H1 (cell line): Measurements from ENCODE around the gene HIVEP3. TPM values are rescaled to one million over a fixed set of nuclear protein-coding genes. Genes with fewer than 3 reads are reported as not detected.

Experiments used
- CTCF ChIA-PET: fragments of 300-600 bp; sonication (Branson Sonifier 250); formaldehyde crosslinking; loops from one replicate; lab custom pipeline; 2021; ENCODE audit not compliant: partially characterized antibody; lab: Charles Lee
- POLR2A ChIA-PET: fragments of 300-600 bp; sonication (Branson Sonifier 250); formaldehyde crosslinking; loops from one replicate; lab custom pipeline; 2021; ENCODE audit warnings: inconsistent platforms; ENCODE audit not compliant: partially characterized antibody; lab: Charles Lee
- DNase-seq, 2 experiments: peaks; one replicate each; pipeline versions ENCODE4 v3.0.0 to v3.0.0-alpha.2; 2010 to 2022; ENCODE audit warnings: low spot score in 2 of 2, low read depth in 1 of 2, mixed read lengths in 1 of 2
- FAIRE-seq: peaks from 2 replicates; lab custom pipeline; 2011; peaks lifted over from hg19 to GRCh38; lab: Jason Lieb, UNC
- H2AFZ ChIP-seq: 2 replicates; pipeline ENCODE4 v1.8.1; 2012; ENCODE audit warnings: low read length, inconsistent platforms
- H2AK5ac ChIP-seq: 2 replicates; pipeline ENCODE4 v1.6.1; 2013; ENCODE audit warnings: low read depth, low read length
- H2BK120ac ChIP-seq: replicated peaks from 2 replicates; pipeline ENCODE3; 2013; ENCODE audit warnings: low read depth, low read length, inconsistent platforms
- H2BK12ac ChIP-seq: 2 replicates; pipeline ENCODE4 v1.6.1; 2013; ENCODE audit warnings: low read depth, low read length
- H2BK15ac ChIP-seq: 2 replicates; pipeline ENCODE4 v1.6.1; 2013; ENCODE audit warnings: low read length
- H2BK20ac ChIP-seq: 2 replicates; pipeline ENCODE4 v1.6.1; 2013; ENCODE audit warnings: low read length
- H2BK5ac ChIP-seq: 2 replicates; pipeline ENCODE4 v1.6.1; 2013; ENCODE audit warnings: low read depth, low read length
- H3K14ac ChIP-seq: 2 replicates; pipeline ENCODE4 v1.6.1; 2013; ENCODE audit warnings: inconsistent platforms; ENCODE audit not compliant: insufficient read length
- H3K18ac ChIP-seq: 2 replicates; pipeline ENCODE4 v1.6.1; 2013; ENCODE audit warnings: low read length; ENCODE audit errors: extremely low read depth
- H3K23ac ChIP-seq: 2 replicates; pipeline ENCODE4 v1.6.1; 2013; ENCODE audit warnings: inconsistent platforms; ENCODE audit not compliant: insufficient read length
- H3K23me2 ChIP-seq: 2 replicates; pipeline ENCODE4 v1.6.1; 2013; ENCODE audit warnings: low read depth, low read length
- H3K27ac ChIP-seq: 2 replicates; pipeline ENCODE4 v1.6.1; 2011; ENCODE audit warnings: low read depth, low read length, inconsistent platforms
- H3K27me3 ChIP-seq, 4 experiments: replicated peaks in 1 of 4; 1 replicate in 1 of 4; 2 replicates in 3 of 4; pipeline versions ENCODE4 v1.6.1 to v1.8.1; 2011 to 2013; ENCODE audit warnings: low read length in 3 of 4, mild to moderate bottlenecking in 3 of 4, inconsistent platforms in 2 of 4, mixed read lengths in 2 of 4, moderate library complexity in 1 of 4; ENCODE audit not compliant: control insufficient read depth in 3 of 4, insufficient read depth in 3 of 4; ENCODE audit errors: extremely low read depth in 1 of 4
- H3K36me3 ChIP-seq, 4 experiments: 2 replicates each; pipeline versions ENCODE4 v1.6.1 to v1.8.1; 2011 to 2013; ENCODE audit warnings: mild to moderate bottlenecking in 4 of 4, low read length in 3 of 4, moderate library complexity in 2 of 4, control low read depth in 1 of 4, inconsistent platforms in 1 of 4; ENCODE audit not compliant: insufficient read depth in 4 of 4, control insufficient read depth in 2 of 4
- H3K4ac ChIP-seq: replicated peaks from 2 replicates; pipeline ENCODE3; 2013; ENCODE audit warnings: low read length, low read depth, mixed read lengths, inconsistent platforms; ENCODE audit not compliant: insufficient read length
- H3K4me1 ChIP-seq, 4 experiments: replicated peaks in 1 of 4; 1 replicate in 1 of 4; 2 replicates in 3 of 4; pipeline versions ENCODE4 v1.6.1 to v1.8.1; 2011 to 2013; ENCODE audit warnings: low read length in 3 of 4, inconsistent platforms in 2 of 4, mixed read lengths in 1 of 4; ENCODE audit not compliant: insufficient read depth in 4 of 4, control insufficient read depth in 3 of 4
- H3K4me2 ChIP-seq, 2 experiments: 2 replicates each; pipeline versions ENCODE4 v1.6.1 to v1.8.1; 2011 to 2013; ENCODE audit warnings: low read depth in 2 of 2, low read length in 2 of 2, control low read depth in 1 of 2, inconsistent platforms in 1 of 2, mild to moderate bottlenecking in 1 of 2; ENCODE audit not compliant: insufficient read depth in 1 of 2
- H3K4me3 ChIP-seq, 4 experiments: fragments of 200-600, 300-600 bp in 1 of 4; sonication (generic), shearing (Covaris generic), sonication (Bioruptor Twin) in 1 of 4; 2 replicates each; pipeline versions ENCODE4 v1.5.1 to v1.8.1; 2011 to 2016; ENCODE audit warnings: low read length in 4 of 4, low read depth in 3 of 4, control low read depth in 2 of 4, inconsistent platforms in 2 of 4, mild to moderate bottlenecking in 2 of 4, mixed read lengths in 1 of 4, moderate library complexity in 1 of 4; ENCODE audit not compliant: insufficient read depth in 2 of 4; ENCODE audit errors: extremely low read depth in 1 of 4
- H3K56ac ChIP-seq: replicated peaks from 2 replicates; pipeline ENCODE3; 2013; ENCODE audit warnings: low read depth, mild to moderate bottlenecking, mixed read lengths, low read length, inconsistent platforms; ENCODE audit not compliant: insufficient read length
- H3K79me1 ChIP-seq: 2 replicates; pipeline ENCODE4 v1.6.1; 2013; ENCODE audit warnings: low read depth, low read length, control low read depth
- H3K79me2 ChIP-seq, 2 experiments: 2 replicates each; pipeline versions ENCODE4 v1.6.1 to v1.8.1; 2012 to 2013; ENCODE audit warnings: low read length in 2 of 2, mild to moderate bottlenecking in 2 of 2, inconsistent platforms in 1 of 2; ENCODE audit not compliant: insufficient read depth in 2 of 2, control insufficient read depth in 1 of 2
- H3K9ac ChIP-seq, 4 experiments: replicated peaks in 1 of 4; 1 replicate in 1 of 4; 2 replicates in 3 of 4; pipeline versions ENCODE4 v1.6.1 to v1.8.1; 2011 to 2013; ENCODE audit warnings: low read depth in 3 of 4, low read length in 3 of 4, control low read depth in 2 of 4, mild to moderate bottlenecking in 2 of 4, moderate library complexity in 2 of 4, inconsistent platforms in 1 of 4; ENCODE audit errors: extremely low read depth in 1 of 4
- H3K9me3 ChIP-seq, 2 experiments: 2 replicates each; pipeline versions ENCODE4 v1.6.1 to v1.8.1; 2012 to 2013; ENCODE audit warnings: mild to moderate bottlenecking in 2 of 2, moderate library complexity in 2 of 2, control low read depth in 1 of 2, inconsistent platforms in 1 of 2, low read depth in 1 of 2, low read length in 1 of 2, mixed read lengths in 1 of 2; ENCODE audit not compliant: insufficient read depth in 2 of 2
- H4K20me1 ChIP-seq, 2 experiments: replicated peaks in 1 of 2; 2 replicates each; pipeline versions ENCODE3 to v1.8.1; 2011 to 2013; ENCODE audit warnings: inconsistent platforms in 2 of 2, low read length in 2 of 2, mild to moderate bottlenecking in 1 of 2; ENCODE audit not compliant: insufficient read depth in 2 of 2, control insufficient read depth in 1 of 2
- H4K5ac ChIP-seq: 2 replicates; pipeline ENCODE4 v1.6.1; 2013; ENCODE audit warnings: low read length, low read depth, mixed read lengths, inconsistent platforms; ENCODE audit not compliant: insufficient read length
- H4K8ac ChIP-seq: 2 replicates; pipeline ENCODE4 v1.8.0; 2013; ENCODE audit warnings: mild to moderate bottlenecking, moderate library complexity, low read length, inconsistent platforms; ENCODE audit not compliant: insufficient read depth; ENCODE audit errors: extremely low read depth
- H4K91ac ChIP-seq: replicated peaks from 2 replicates; pipeline ENCODE3; 2013; ENCODE audit warnings: low read length, mixed read lengths, inconsistent platforms; ENCODE audit not compliant: insufficient read length
- CREB1 ChIP-seq: IDR thresholded peaks from 2 replicates; pipeline ENCODE4 v1.6.1; 2012; ENCODE audit warnings: inconsistent platforms
- GABPA ChIP-seq: IDR thresholded peaks from 2 replicates; pipeline ENCODE4 v1.6.1; 2011; ENCODE audit warnings: mild to moderate bottlenecking, low read length, moderate library complexity, borderline replicate concordance; ENCODE audit not compliant: insufficient read depth
- GTF2F1 ChIP-seq: IDR thresholded peaks from 2 replicates; pipeline ENCODE4 v1.6.1; 2012; ENCODE audit warnings: low read depth, low read length, improper control_type of control experiment, borderline replicate concordance
- HDAC6 ChIP-seq: IDR thresholded peaks from one replicate; pipeline ENCODE4 v1.7.1; 2012; ENCODE audit warnings: low read depth, mild to moderate bottlenecking, inconsistent platforms, low read length, moderate library complexity
- KDM1A ChIP-seq: fragments of 200-600, 300-600 bp; sonication (generic); IDR thresholded peaks from 2 replicates; pipeline ENCODE4 v1.7.1; 2016; ENCODE audit warnings: mild to moderate bottlenecking, low read length, borderline replicate concordance
- KDM4A ChIP-seq: IDR thresholded peaks from one replicate; pipeline ENCODE4 v1.7.1; 2012; ENCODE audit warnings: low read depth, mild to moderate bottlenecking, moderate library complexity, low read length, inconsistent platforms; ENCODE audit not compliant: severe bottlenecking
- KDM5A ChIP-seq: fragments of 200-600 bp; IDR thresholded peaks from 2 replicates; pipeline ENCODE4 v1.7.1; 2012; ENCODE audit warnings: mild to moderate bottlenecking, low read length, inconsistent platforms, mixed read lengths
- MAX ChIP-seq: IDR thresholded peaks from 2 replicates; pipeline ENCODE4 v1.6.1; 2012; ENCODE audit warnings: inconsistent platforms
- POU5F1 ChIP-seq: IDR thresholded peaks from 2 replicates; pipeline ENCODE4 v1.6.1; 2011; ENCODE audit warnings: low read depth, mild to moderate bottlenecking, low read length, moderate library complexity
- RAD21 ChIP-seq, 2 experiments: IDR thresholded peaks in 1 of 2; conservative IDR thresholded peaks in 1 of 2; 2 replicates each; pipeline ENCODE4 v1.6.1; 2011; ENCODE audit warnings: low read depth in 2 of 2, low read length in 2 of 2, improper control_type of control experiment in 1 of 2, inconsistent platforms in 1 of 2, mild to moderate bottlenecking in 1 of 2, moderate library complexity in 1 of 2
- RXRA ChIP-seq: IDR thresholded peaks from 2 replicates; pipeline ENCODE4 v1.6.1; 2011; ENCODE audit warnings: low read depth, mild to moderate bottlenecking, low read length, moderate library complexity; ENCODE audit not compliant: insufficient read depth
- SIRT6 ChIP-seq: IDR thresholded peaks from one replicate; pipeline ENCODE4 v1.7.1; 2012; ENCODE audit warnings: low read length, inconsistent platforms
- USF2 ChIP-seq: IDR thresholded peaks from 2 replicates; pipeline ENCODE4 v1.6.1; 2011; ENCODE audit warnings: low read length, improper control_type of control experiment
- WGBS, 2 experiments: shearing (Covaris generic) in 1 of 2; methylation state at CpG; one replicate each; pipeline versions ENCODE4 v1.1.6 to v1.1.7; 2013 to 2015; ENCODE audit warnings: low lambda C conversion rate in 2 of 2, mixed read lengths in 2 of 2, inconsistent platforms in 1 of 2, low coverage in 1 of 2, missing lambda C conversion rate in 1 of 2; ENCODE audit not compliant: insufficient replicate concordance in 2 of 2, insufficient coverage in 1 of 2, insufficient read length in 1 of 2; ENCODE audit errors: extremely low coverage in 1 of 2, missing lambda C conversion rate in 1 of 2; 5-methylcytosine and 5-hydroxymethylcytosine counted together
- polyA plus RNA-seq, 7 experiments: library from polyadenylated mRNA; depleted of rRNA in 3 of 7; stranded (reverse) in 5 of 7; unstranded in 2 of 7; fragments of >200 nt in 5 of 7; fragments of 200-250 nt in 2 of 7; gene quantifications; 1 replicate in 5 of 7; 2 replicates in 1 of 7; 4 replicates in 1 of 7; pipeline versions ENCODE4 v1.2.1 to v1.2.3, GENCODE V29; 2011 to 2013; ENCODE audit warnings: missing spikeins in 2 of 7, mixed read lengths in 2 of 7
- total RNA-seq: library from RNA; stranded (reverse); fragmentation: NEBNext Ultra II Directional; extraction: Animal tissue kit (Norgen Biotek cat#: 25700); gene quantifications from 2 replicates; pipeline ENCODE4 v1.2.1, GENCODE V29; 2021

Gene HIVEP3
- total and polyA plus RNA-seq, 2 of the 8 experiments (the other 6 are each of a cell fraction or from before 2014, with no cell fraction given): 0.24 to 0.69 TPM

- Histone ChIP-seq H4K5ac (no peak overlapping the region), H3K79me1 (no peaks in the 10 kb centered on the region), H3K9me3 (no peaks in the 10 kb centered on the region), H3K14ac (no peak overlapping the region), H2BK20ac (no peak overlapping the region), H2BK5ac (no peak overlapping the region), H3K23me2 (no peaks in the 10 kb centered on the region; the same call in 1 of the 2 replicates), H3K4me1 (peaks cover 0 to 3% (median 0%) of the 10 kb centered on the region in 4 experiments; a peak in 1 of 7 replicates), H4K20me1 (no peaks in the 10 kb centered on the region), H3K56ac (no peak overlapping the region), H3K18ac (no peak overlapping the region), H2AK5ac (no peak overlapping the region), H2AFZ (no peak overlapping the region), H3K23ac (no peak overlapping the region), H3K9ac (no peak overlapping the region), H2BK12ac (no peak overlapping the region), H3K4ac (no peak overlapping the region), H4K91ac (no peak overlapping the region), H3K4me3 (no peak overlapping the region), H3K27ac (no peak overlapping the region), H2BK120ac (no peak overlapping the region), H3K36me3 (no peaks in the 10 kb centered on the region), H3K4me2 (no peak overlapping the region), H4K8ac (no peak overlapping the region), H3K79me2 (no peaks in the 10 kb centered on the region), H2BK15ac (no peak overlapping the region), H3K27me3 (no peaks in the 10 kb centered on the region)
- FAIRE-seq (no peak), DNase-seq (no peak)
- CTCF ChIA-PET: interaction anchor here (1.1 kb wide), 1 partner anchor 13 kb away, joined by 4 read pairs; no protein-coding TSS in a partner anchor
- WGBS, 2 experiments: 88% methylated on average over 2 of the region's 2 CpGs; no CpG with 5 or more reads in 1 of the 2 experiments
- POLR2A ChIA-PET: no interaction called here
- TF ChIP-seq MAX: no peak
- TF ChIP-seq KDM5A: no peak
- no peak for TF ChIP-seq KDM4A
- TF ChIP-seq USF2: no peak
- TF ChIP-seq CREB1: no peak
- no peak for TF ChIP-seq RAD21 (IDR thresholded peaks at IDR 0.05 in 1 of 2, conservative IDR thresholded peaks at IDR 0.05 in 1 of 2; ENCODE audit: low read depth in 2 of 2, low read length in 2 of 2)
- TF ChIP-seq GABPA: no peak
- no peak for TF ChIP-seq SIRT6
- no peak for TF ChIP-seq GTF2F1
- TF ChIP-seq KDM1A: no peak
- no peak for TF ChIP-seq RXRA
- TF ChIP-seq POU5F1: no peak
- no peak for TF ChIP-seq HDAC6
These were observed 194.5 kb downstream of the HIVEP3 start for GRCh38 chr1:41724248-41724647.
